Stimulated activated CD4-positive, alpha-beta T cell treated with anti-CD3 and anti-CD28 coated beads, Interleukin-4, amount 100 ng/mL, for 48 hours (primary cell): ENCODE data around the gene ARAP3.
"Not testable (repeated sequence)": the region's sequence is repeated elsewhere in the genome, so short reads cannot be mapped to it uniquely, and the experiment has no call there.

Source experiments
- DNase-seq, 2 donors: peaks; one replicate each; pipeline ENCODE4 v3.0.0-alpha.2; 2020; ENCODE audit warnings: low read depth in 2 of 2

ARAP3 gene, protein sequence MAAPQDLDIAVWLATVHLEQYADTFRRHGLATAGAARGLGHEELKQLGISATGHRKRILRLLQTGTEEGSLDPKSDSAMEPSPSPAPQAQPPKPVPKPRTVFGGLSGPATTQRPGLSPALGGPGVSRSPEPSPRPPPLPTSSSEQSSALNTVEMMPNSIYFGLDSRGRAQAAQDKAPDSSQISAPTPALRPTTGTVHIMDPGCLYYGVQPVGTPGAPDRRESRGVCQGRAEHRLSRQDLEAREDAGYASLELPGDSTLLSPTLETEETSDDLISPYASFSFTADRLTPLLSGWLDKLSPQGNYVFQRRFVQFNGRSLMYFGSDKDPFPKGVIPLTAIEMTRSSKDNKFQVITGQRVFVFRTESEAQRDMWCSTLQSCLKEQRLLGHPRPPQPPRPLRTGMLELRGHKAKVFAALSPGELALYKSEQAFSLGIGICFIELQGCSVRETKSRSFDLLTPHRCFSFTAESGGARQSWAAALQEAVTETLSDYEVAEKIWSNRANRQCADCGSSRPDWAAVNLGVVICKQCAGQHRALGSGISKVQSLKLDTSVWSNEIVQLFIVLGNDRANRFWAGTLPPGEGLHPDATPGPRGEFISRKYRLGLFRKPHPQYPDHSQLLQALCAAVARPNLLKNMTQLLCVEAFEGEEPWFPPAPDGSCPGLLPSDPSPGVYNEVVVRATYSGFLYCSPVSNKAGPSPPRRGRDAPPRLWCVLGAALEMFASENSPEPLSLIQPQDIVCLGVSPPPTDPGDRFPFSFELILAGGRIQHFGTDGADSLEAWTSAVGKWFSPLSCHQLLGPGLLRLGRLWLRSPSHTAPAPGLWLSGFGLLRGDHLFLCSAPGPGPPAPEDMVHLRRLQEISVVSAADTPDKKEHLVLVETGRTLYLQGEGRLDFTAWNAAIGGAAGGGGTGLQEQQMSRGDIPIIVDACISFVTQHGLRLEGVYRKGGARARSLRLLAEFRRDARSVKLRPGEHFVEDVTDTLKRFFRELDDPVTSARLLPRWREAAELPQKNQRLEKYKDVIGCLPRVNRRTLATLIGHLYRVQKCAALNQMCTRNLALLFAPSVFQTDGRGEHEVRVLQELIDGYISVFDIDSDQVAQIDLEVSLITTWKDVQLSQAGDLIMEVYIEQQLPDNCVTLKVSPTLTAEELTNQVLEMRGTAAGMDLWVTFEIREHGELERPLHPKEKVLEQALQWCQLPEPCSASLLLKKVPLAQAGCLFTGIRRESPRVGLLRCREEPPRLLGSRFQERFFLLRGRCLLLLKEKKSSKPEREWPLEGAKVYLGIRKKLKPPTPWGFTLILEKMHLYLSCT (N-terminal part only)

DNA sequence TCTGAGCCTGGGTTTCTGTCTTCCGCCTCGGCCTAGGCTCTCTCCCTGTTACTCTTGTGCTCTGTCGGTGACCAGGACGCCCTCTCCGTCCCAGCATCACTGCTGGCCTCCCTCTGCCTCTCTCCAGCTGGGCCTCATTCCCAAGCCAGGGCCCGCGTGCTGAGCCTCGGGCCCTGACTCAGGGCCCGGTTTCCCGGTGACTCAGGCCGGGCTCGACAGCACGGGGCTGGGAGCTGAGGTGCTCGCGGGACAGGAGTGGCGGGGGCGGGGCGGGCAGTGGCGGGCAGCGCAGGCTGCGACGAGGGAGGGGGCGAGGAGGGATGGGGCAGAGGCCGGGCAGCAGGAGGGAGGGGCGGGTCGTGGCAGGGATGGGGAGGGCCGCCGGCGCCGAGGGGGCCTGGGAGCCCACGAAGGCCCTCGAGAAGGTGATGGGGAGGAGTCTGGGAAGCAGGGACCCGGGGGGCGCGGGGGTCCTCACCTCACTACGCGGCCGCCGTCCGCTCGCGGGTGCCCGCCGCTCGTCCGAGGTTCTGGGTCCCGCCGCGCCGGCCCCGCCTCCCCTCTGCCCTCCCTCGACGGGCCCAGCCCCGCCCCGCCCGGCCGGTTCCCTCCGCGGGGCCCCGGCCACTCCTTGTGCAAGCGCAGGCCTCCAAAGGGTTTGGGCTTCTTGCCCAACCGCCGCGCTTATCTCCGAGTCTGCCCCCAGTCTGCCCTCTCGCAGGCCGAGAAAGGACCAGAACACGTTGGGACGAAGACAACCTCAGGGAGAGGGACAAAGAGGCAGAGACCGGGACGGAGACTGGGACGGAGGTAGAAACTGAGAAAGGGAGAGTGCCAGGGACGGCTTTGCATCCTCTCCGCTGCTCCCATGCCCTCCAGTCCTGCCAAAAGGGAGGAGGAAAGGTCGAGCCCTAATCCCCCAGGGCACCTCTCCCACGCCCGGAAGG lies at the start of gene ARAP3:
ARAP3 (minus strand) TSS at position 536 of the 947 bp plus-strand sequence. CDS start 1,744 bp downstream, outside the sequence.
- DNase-seq, result peak in 1 of 2 donors; percentile 35

DNA sequence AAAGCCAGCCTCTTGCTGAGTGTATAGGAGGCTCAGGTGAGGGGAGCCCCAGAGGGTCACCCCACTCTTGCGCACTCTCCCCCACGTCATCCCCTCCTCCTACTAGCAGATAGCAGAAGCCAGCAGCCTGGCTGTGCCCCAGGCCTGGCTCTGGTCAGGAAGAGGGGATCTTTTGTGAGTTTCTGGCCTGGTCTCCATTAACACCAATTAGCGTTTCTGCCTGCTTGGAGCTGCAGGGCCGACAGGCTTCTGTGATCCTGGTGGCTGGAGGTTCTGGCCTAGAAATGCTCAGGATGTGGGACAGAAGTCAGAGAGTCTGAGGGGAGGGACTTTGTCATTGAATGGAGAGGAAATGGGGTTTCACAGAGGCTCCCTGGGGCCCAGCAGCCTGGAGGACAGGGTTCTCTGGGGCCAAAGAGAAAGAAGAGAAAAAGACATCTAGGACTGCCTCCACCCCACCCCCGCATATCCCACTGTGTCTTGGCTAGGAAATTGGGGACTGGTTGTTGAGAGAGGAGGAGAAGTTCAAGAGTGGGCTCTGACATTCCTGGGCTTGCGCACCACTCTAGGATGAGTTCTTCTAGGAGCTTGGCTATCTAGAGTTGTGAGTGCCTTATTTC lies 47.5 kb upstream of the ARAP3 start:
- no peak for DNase-seq

DNA sequence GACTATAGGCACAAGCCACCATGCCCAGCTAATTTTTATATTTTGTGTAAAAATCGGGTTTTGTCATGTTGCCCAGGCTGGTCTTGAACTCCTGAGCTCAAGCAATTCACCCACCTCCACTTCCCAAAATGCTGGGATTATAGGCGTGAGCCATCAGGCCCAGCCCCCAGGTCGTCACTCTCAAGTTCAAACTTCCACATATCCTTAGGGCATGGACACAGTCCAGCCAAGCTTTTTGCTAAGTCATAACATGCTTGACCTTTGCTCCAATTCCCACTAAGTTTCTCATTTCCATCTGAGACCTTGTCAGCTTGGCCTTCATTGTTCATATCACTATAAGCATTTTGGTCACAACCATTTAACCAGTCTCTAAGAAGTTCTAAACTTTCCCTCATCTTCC lies 43.9 kb upstream of the ARAP3 start:
- DNase-seq, result no peak

DNA sequence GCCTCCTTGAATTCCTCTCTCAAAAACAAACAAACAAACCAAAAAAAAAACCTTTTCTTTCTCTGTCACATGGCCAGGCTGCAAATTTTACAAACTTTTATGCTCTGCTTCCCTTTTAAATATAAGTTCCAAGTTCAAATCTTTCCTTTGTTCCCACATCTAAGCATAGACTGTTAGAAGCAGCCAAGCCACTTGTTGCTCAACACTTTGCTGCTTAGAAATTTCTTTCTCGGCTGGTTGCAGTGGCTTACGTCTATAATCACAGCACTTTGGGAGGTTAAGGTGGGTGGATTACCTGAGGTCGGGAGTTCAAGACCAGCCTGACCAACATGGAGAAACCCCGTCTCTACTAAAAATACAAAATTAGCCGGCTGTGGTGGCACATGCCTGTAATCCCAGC lies 43.1 kb upstream of the ARAP3 start:
- DNase-seq, result not testable (repeated sequence)

DNA sequence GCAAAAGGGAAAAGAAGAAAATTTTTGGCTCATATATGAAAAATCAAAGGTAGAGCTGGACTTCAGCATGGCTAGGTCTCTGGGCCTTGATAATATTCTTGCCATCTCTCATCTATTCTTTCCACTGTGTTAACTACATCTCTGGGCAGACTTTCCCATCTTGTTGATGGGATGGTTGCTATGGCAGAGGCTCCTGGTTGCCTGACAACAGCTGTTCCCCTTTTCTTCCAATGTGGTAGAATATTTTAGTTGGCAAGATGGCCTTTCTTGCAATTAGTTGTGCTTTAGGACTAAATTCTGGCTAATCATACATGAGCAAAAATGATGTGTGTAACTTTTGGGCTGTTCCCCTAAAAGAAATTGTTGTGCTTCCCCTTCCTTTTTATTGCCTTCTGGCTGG lies 40.2 kb upstream of the ARAP3 start:
- no peak for DNase-seq

DNA sequence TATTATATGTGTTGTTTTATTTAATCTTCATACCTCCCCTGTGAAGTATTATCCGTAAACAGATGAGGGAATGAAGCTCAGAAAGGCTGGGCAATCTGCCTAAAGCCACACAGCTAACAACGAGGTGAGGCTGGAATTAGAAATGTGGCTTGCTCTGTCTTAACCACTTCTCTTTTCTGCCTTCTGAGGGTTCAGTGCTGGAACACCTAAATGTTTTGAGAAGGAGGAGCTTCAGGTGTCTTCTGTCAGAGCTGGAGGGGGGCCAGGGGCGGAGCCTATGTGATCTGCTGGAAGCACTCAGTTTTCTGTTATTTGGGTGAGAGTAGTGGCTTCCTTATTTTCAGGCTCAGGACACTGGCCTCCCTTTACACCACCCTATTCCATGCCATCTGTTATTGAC lies 35.0 kb upstream of the ARAP3 start:
- no peak for DNase-seq

DNA sequence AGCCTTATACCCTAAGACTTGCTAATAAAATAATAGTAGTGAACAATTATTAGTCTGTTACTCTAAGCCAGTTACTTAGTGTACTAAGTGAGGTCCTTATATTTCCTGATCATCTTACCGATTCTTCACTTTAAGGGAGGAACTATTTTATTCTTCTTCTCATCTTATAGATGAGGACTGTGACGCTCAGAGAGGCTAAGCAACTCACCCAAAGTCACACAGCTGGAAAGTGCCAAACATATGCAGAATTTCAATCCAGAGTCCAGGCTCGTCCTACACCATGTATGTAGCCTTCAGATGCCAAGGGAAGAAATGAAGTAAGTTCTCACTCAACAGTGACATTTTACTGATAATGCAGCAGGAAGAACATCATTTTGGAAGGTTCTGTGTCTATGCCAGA lies 34.4 kb upstream of the ARAP3 start:
- DNase-seq, result no peak

DNA sequence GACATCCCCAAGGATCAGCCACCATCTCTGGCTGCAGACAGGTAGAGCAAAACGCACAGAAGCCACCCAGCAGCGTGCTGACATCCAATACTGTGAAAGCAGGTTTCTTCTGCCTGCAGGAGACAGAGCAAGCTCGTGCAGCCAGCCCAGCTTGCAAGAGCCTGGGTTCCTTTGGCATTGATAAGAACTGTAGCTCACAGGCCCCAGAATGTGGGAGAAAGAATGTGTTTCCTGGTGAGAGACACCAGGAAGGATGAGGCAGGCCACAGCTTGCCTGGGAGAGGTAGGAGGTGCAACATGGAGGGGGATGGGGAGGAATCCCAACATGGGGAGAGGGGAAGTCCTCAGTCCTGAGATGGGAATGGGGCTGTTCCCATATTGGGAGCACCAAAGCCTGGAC lies 34.0 kb upstream of the ARAP3 start:
- DNase-seq, result no peak

DNA sequence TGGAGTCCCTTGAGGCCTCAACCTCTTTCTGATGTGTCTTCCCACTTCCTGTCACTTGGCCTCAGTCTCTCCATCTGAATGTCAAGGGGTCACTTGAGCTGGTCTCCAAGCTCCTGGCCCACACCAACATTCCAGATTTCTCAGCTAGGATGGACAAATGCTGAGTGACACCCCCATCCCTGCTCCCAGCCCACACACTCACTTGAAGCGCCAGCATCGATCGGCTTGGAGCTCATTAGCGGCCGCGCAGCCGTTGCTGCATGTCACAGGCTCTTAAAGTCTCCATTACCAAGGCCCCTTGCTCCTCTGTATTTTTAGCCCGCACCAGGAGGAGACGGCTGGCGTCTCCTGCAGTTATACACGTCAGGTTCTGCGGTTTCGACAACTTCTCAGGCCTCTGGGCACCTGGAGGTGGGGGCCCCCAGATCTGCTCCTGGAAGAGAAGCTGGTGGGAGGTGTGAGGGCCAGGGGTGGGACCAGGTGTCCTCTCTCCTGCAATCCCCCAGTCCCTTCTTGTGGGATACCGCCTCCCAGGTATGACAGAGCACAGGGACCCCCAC lies 33.4 kb upstream of the ARAP3 start:
- DNase-seq, result no peak

DNA sequence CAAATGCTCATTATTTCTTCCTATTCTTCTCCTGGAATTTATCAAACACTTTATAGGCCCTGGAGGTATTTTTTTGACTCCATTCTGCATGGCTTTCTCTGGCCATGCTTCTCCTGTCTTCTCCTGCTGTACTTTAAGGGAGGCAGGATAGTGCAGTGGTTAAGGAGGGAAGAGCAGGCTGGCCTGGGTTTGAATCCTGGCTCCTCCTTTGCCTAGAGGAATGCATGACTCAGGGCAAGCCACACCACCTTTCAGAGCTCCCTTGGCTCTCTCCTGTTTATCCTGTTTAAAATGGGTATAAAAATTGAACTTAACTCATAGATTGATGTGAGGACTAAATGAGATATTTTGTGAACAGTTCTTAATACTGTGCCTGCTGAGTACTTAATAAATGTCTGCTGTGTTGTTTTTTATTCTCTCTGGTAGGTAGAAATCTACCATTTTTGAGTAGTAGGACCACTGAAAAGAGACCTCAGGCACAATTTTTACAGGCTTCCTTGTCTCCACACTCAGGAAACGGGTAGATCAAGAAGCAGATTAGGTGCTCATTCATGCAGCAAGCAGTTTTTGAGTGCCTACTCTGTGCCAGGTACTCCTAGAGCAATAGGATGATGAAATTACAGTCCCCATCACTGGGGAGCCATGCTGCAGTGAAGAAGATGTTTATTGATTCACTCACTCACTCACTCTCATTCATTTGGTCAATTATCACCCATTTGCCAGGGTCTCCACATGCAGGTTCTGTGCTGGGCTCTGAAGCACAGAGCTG lies 32.7 kb upstream of the ARAP3 start:
- DNase-seq, result no peak

DNA sequence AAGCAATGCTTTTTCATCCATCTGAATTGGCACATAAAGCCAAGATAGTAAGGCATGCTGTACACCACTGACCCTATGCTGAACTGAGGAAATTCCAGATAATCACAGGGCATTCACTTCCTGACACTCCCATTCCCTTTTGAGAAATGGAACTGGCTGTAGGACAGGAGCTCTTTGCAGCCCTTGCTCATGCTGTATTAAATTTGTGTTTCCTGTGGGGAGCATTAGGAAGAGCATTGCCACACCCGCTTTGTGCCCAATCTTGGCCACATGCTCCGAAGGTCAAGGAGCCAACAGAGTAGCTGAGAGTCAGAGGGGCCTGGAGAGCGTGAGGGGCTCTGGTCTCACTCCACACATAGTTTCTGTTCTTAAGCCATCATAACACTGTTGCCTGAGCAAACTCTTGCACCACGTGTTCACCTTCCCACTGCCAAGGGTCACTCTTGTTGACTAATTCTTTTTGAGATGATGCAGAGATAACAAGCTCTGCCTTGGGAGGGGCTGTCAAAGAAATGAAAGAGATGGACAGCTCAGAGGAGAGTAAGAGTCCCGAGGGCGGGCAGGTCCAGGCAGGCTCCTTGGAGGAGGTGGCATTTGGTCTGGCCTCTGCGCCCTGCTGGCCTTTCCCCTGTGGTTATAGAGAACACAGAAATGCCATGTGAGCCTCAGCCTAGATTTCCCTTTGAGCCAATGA lies 31.7 kb upstream of the ARAP3 start:
- no peak for DNase-seq

DNA sequence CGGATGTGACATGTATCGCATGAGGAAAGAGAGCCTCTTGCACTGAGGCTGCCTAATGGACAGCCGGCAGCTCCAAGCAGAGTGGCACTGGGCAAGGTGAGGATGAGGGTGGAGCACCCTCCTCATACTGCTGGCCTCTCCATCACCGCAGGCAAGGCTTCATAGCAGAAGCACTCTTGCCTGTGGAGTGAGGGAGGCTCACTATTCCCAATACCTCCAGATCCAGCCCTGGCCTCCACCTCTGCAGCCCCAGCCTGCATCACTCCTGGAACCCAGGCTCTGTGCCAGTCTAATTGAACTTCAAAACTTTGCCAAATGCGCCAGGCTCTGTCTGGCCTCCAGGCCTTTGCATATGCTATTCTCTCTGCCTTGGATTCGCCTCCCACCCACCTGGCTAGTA lies 29.7 kb upstream of the ARAP3 start:
- no peak for DNase-seq

DNA sequence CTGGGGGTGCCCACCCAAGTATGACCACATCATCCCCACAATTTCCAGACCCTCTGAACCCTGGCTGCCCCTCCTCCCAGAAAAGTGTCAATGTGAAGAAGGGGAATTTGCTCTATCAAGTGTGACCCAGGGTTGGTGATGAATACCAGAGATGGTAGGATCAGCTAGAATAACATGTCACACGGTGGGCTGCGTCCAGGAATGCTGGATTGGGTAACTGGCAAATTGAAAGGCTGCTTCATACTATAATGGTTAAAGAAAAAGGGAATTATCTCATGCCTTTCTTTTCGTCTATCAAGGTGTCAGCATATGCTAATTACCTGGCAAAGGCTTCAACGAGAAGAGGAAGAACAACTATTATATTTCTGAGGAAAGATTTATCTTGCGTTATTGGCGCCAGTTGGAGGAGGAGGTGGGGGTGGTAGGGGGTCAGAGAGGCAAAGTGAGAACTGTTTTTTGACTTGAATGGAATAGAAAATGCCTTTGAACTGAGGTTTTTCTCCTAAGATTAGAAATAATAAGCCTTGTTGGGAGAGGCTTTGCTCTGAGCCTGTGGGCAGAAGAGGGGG lies 27.8 kb upstream of the ARAP3 start:
- no peak for DNase-seq

DNA sequence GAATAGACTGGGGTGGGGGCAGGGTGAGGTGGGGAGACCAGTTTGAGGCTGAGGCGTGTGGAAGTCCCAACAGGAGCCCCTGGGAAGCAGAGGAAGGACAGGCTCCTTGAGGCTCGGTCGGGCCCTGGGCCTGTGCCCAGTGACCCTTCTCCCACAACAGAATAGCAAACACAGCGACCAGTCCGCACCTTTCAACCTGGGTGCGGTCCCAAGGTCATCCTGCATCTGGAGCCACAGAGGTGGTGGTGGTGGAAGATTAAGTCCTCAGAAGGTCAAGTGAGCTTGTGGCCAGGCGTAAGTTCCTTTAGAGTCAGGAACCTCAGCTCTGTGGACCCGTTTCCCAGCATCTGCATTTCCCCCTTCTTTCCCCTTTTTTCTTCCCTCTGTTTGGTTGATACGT lies 26.0 kb upstream of the ARAP3 start:
- DNase-seq, result no peak

DNA sequence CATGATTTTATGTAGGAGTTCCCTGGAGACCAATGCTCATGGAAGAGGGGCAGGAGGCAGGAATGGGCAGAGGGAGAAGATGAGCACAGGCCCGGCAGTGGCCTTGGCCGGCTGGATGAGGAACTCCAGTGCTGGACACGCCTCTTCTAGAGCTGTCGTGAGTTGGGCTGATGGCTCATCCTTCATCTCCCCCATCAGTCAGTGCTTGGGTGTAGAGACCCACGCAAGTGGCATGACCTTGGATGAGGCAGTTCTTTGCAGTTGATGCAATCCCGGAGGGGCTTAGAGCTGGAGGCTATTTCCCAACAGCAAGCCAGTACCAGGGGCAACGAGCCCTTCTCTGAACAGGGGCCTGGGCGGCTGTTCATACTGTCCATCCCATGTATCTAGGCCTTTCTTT lies 25.5 kb upstream of the ARAP3 start:
- DNase-seq, result no peak

DNA sequence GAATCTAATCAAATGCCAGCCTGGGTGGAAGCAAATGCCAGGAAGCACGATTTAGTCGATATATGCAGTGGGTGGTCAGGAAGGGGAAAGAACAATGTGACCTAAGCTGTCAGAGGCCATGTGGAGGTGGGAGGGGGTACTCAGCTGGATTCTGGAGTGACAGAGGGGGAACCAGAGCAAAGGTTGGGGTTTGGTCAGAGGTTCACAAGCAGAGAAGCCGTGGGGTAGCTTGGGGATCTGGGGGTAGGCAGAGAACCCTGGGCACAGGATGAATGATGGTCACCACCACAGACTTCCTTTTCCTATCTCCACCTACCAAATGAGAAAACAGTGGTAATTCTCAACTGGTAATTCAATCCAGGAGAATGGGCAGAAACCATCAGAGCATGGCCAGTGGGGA lies 24.1 kb upstream of the ARAP3 start:
- DNase-seq, result no peak

DNA sequence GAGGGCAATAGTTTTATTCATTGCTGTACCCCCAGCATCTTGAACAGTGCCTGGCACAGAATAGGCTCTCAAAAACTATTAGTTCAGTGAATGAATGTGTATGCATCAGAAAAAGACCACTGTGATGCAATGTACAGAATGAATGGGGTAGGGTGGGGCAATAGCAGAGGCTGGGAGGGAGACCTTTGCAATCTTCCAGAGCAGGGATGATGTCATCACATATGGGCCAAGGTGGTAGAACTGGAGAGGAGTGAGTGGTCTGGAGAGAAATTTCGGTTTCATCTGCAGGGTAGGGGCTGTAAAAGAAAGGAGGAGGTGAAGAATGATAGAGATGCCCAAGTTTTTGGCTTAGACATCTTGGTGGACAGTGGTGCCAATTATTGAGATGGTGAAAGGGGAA lies 23.4 kb upstream of the ARAP3 start:
- DNase-seq, result no peak

DNA sequence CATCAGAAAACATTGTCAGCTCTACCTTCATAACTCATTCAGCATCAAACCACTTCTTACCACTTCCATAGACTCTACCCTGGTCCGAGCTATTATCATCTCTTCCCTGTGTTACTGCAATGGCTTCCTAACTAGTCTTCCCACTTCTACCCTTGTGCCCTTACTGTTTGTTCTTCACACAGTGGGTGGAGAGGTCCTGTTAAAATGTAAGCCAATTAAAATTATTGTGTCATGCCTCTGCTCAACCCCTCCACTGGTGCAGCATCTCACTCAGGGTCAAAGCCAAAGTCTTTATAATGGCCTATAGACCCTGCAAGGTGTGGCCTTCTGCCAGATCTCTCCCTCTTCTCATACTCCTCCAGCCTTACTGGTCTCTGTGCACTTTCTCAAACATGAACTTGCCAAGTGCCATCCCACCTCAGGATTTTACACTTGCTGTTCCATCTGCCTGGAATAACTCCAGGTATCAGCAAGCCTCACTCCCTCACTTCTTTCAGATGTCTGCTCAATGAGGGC lies 22.8 kb upstream of the ARAP3 start:
- DNase-seq, result no peak
